OCI-M2 (cell line): ENCODE results near the gene ARHGAP26.

ENCODE experiments used
- DNase-seq: peaks from one replicate; lab custom pipeline; 2025; ENCODE audit not compliant: unreplicated experiment; lab: John Stamatoyannopoulos, UW

ARHGAP26 gene

GRCh38 chr5:143033535-143034250 is 263.5 kb downstream of the ARHGAP26 start:
- DNase-seq = no peak

GRCh38 chr5:143036146-143036927 is 266.2 kb downstream of the ARHGAP26 start:
- DNase-seq = no peak

- no peak for DNase-seq
Measured at GRCh38 chr5:143037071-143037470, 266.9 kb downstream of the ARHGAP26 start.

DNA sequence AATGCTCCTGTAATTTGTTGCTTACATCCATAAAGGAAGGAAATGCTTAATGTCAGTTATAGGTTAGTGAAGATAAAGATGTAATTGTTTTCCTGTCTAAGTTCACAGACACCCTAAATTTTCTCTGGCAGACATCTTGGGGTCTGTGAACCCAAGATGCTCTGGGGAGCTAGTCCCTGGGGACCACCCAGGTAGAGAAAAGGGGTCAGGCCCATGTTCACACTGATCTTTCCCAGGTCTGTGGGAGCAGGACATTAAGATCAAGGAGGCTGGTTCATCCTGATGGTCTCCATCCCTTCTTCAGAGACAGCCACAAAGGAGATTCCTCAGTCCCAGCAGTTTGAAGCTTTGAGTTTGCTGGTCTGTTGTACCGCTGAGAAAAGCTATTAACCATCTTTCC is 267.5 kb downstream of the ARHGAP26 start:
- no peak for DNase-seq

GRCh38 chr5:143040622-143041021 is 270.4 kb downstream of the ARHGAP26 start:
- DNase-seq = no peak

DNA sequence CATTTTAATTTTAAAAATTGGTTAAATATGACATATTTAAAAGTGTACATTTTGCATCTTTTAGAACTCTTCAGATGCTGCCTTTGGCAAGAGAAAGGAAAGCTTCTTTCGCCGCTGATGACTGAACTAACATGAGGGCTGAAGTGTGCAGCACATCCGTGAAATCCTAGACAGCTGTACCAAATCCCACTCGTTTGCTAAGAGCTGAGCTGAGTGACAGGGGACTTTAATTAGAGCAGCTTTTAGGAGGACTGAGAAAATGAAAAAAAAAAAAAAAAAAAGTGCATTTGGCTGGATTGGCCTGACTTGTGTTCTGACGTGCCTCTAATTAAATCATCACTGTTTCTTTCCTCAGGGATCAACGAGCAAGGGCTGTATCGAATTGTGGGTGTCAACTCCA is 271.3 kb downstream of the ARHGAP26 start:
- no peak for DNase-seq

- DNase-seq = no peak
Measured at GRCh38 chr5:143041972-143042770, 272.0 kb downstream of the ARHGAP26 start.

GRCh38 chr5:143044265-143044664 is 274.1 kb downstream of the ARHGAP26 start:
- no peak for DNase-seq

- DNase-seq = no peak
Measured at GRCh38 chr5:143045062-143045461, 274.9 kb downstream of the ARHGAP26 start.

DNA sequence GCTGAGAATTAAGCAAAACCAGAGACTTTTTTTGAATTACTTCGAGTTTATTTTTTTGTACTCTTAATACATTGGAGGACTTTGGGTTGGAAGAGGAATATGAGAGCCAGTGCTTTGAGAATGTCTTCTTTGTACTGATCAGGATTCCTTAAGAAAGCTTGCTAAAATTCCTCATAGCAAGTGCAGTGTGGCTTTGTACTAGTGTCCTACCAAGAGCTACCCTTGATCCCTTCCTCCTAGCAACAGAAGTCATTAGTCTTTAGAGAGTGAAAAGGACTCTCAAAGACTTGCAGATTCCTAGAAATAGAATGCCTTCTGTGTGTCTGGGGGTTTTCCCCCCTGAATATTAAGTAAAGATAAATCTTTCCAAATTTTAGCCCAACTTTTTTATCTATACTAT is 276.1 kb downstream of the ARHGAP26 start:
- no peak for DNase-seq

GRCh38 chr5:143047091-143047490 is 276.9 kb downstream of the ARHGAP26 start:
- no peak for DNase-seq

GRCh38 chr5:143050183-143050582 is 280.0 kb downstream of the ARHGAP26 start:
- no peak for DNase-seq

GRCh38 chr5:143051244-143052058 is 281.3 kb downstream of the ARHGAP26 start:
- no peak for DNase-seq

- no peak for DNase-seq
Measured at GRCh38 chr5:143052967-143053682, 282.9 kb downstream of the ARHGAP26 start.

- DNase-seq = no peak
Measured at GRCh38 chr5:143053780-143054179, 283.6 kb downstream of the ARHGAP26 start.

- DNase-seq = no peak
Measured at GRCh38 chr5:143054480-143054941, 284.3 kb downstream of the ARHGAP26 start.

DNA sequence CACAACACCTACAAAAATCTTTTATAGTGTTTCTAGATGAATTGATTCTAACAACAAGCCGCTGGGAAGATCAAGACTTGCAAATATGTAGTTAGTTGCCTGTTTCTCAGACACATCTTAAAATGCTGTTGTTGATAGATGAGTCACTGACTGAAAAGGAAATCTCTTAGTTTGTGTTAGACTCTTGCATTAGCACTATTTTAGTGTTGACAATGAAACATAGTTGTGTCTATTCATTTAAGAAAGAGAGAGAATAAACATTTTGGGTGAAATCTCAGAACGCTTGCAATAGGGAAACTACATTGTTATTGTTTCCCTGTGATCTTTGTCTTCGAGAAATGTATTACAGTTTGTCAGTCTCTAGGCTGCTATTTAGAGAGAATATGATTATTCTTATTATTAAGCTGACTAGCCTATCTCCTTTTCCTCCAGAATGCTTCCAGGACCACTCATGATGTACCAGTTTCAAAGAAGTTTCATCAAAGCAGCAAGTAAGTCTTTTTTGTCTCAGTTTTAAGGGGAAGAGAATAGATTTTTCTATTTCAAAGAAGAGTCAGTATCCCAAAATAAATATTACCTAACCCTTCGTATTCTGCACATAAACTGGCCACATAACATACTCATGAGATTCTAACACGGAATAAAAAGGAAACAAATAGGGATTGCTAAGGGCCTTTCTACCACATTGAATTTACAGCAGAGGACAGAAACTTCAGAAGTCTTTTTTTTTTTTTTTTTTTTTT is 285.6 kb downstream of the ARHGAP26 start:
- DNase-seq = no peak

DNA sequence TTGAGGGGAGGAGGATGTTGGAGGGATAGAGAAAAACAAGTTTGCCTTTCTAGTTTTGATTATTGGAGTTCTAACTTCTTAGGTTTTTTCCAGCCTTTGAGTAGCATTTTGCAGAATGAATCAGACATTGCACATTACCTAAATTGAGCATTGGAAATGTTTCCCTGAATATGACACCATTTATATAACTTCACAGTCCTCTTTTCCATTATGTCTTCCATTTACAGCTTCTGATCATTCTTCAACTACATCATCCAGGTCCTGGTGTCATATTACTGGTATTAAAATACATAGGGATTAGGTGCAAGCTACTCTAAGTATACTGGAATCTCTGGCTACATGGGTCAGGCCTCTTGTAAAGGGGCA is 286.1 kb downstream of the ARHGAP26 start:
- DNase-seq = no peak

- DNase-seq = no peak
Measured at GRCh38 chr5:143056792-143057579, 286.8 kb downstream of the ARHGAP26 start.
